Tibial nerve (tissue), 4 donors: Measurements from ENCODE around the gene CLEC17A. TPM values are rescaled to one million over a fixed set of nuclear protein-coding genes. Genes with fewer than 3 reads are reported as not detected.

Source experiments
- DNase-seq, 2 donors: peaks; one replicate each; pipeline ENCODE4 v3.0.0-alpha.2; 2019; ENCODE audit warnings: low spot score in 2 of 2
- H3K27ac ChIP-seq, 4 donors: fragments of 200-600 bp; sonication (generic) in 3 of 4; one replicate each; pipeline ENCODE4 v1.5.1; 2017 to 2019; ENCODE audit warnings: mild to moderate bottlenecking in 1 of 4
- H3K27me3 ChIP-seq, 2 donors: fragments of 200-600 bp; sonication (generic) in 1 of 2; one replicate each; pipeline versions ENCODE4 v1.5.1 to v1.6.0; 2017 to 2019
- H3K36me3 ChIP-seq, 3 donors: fragments of 200-600 bp; sonication (generic); one replicate each; pipeline ENCODE4 v1.5.1; 2018 to 2019
- H3K4me1 ChIP-seq, 4 donors: fragments of 200-600 bp; sonication (generic) in 3 of 4; one replicate each; pipeline ENCODE4 v1.5.1; 2017 to 2019
- H3K4me3 ChIP-seq, 4 donors: fragments of 200-600 bp; sonication (generic) in 3 of 4; one replicate each; pipeline ENCODE4 v1.5.1; 2017 to 2019; ENCODE audit warnings: mild to moderate bottlenecking in 1 of 4, moderate library complexity in 1 of 4
- H3K9me3 ChIP-seq, 4 donors: fragments of 200-600 bp; sonication (generic) in 3 of 4; one replicate each; pipeline ENCODE4 v1.5.1; 2017 to 2019
- CTCF ChIP-seq, 5 experiments: fragments of 200-600 bp in 3 of 5; fragments of 450-650 bp in 2 of 5; sonication (generic) in 3 of 5; IDR thresholded peaks; one replicate each; pipeline ENCODE4 v1.5.1; 2016 to 2019; ENCODE audit warnings: antibody characterized with exemption in 5 of 5, mild to moderate bottlenecking in 3 of 5, moderate library complexity in 2 of 5
- EP300 ChIP-seq, 2 donors: sonication (generic); formaldehyde crosslinking; IDR thresholded peaks; one replicate each; pipeline ENCODE4 v1.6.1; 2017; ENCODE audit warnings: antibody characterized with exemption in 2 of 2, mild to moderate bottlenecking in 1 of 2
- POLR2A ChIP-seq, 2 donors: fragments of 450-650 bp; IDR thresholded peaks; one replicate each; pipeline ENCODE4 v1.6.1; 2017; ENCODE audit warnings: antibody characterized with exemption in 2 of 2, mild to moderate bottlenecking in 2 of 2, moderate library complexity in 2 of 2
- WGBS, 2 donors: methylation state at CpG; one replicate each; pipeline ENCODE4 v1.1.5; 2018; 5-methylcytosine and 5-hydroxymethylcytosine counted together
- total RNA-seq, 4 donors: library from RNA; depleted of rRNA; stranded (reverse); fragments of >200 nt; gene quantifications; one replicate each; pipeline ENCODE4 v1.1.0, GENCODE V29; 2016

The CLEC17A gene
- total RNA-seq, 4 donors from 2014 or later = 0.60 TPM; not detected in 3

- Histone ChIP-seq H3K9me3 (no peaks in the 10 kb centered on the region), H3K36me3 (no peaks in the 10 kb centered on the region), H3K4me3 (no peak overlapping the region), H3K4me1 (peaks cover 0 to 24% (median 8%) of the 10 kb centered on the region in 4 donors), H3K27me3 (no peaks in the 10 kb centered on the region), H3K27ac (peak overlapping the region in 1 of 4 donors; percentile 44)
- no peak for DNase-seq
- TF ChIP-seq POLR2A (IDR thresholded peaks at IDR 0.05) = no peak
- TF ChIP-seq CTCF (IDR thresholded peaks at IDR 0.05) = no peak
- TF ChIP-seq EP300 (IDR thresholded peaks at IDR 0.05) = no peak
- 22 to 35% methylated on average over 7 of the region's 7 CpGs for WGBS, 2 donors
Measured at GRCh38 chr19:14542711-14543328, 40.1 kb upstream of the CLEC17A start.

GRCh38 chr19:14544047-14544446 lies 38.8 kb upstream of the CLEC17A start:
- TF ChIP-seq CTCF (IDR thresholded peaks at IDR 0.05) (no peak), EP300 (IDR thresholded peaks at IDR 0.05) (no peak), POLR2A (IDR thresholded peaks at IDR 0.05) (no peak)
- no peak for DNase-seq
- H3K27me3 ChIP-seq = no peaks in the 10 kb centered on the region
- peaks cover 0 to 24% (median 8%) of the 10 kb centered on the region in 4 donors for H3K4me1 ChIP-seq
- H3K27ac ChIP-seq = no peak overlapping the region
- no peak overlapping the region for H3K4me3 ChIP-seq
- no peaks in the 10 kb centered on the region for H3K9me3 ChIP-seq
- 65 to 74% methylated on average over 5 of the region's 5 CpGs for whole genome bisulfite sequencing, 2 donors
- H3K36me3 ChIP-seq = peaks cover 0 to 10% (median 0%) of the 10 kb centered on the region in 3 donors

- no peaks in the 10 kb centered on the region for H3K9me3 ChIP-seq
- H3K27me3 ChIP-seq = no peaks in the 10 kb centered on the region
- no peak overlapping the region for H3K4me3 ChIP-seq
- H3K27ac ChIP-seq = peak overlapping the region in 3 of 4 donors; percentile 17 to 39 (median 38)
- DNase-seq = no peak
- peaks cover 0 to 26% (median 8%) of the 10 kb centered on the region in 4 donors for H3K4me1 ChIP-seq
- TF ChIP-seq CTCF (IDR thresholded peaks at IDR 0.05) (no peak), EP300 (IDR thresholded peaks at IDR 0.05) (no peak), POLR2A (IDR thresholded peaks at IDR 0.05) (no peak)
- 47 to 48% methylated on average over 14 to 21 of the region's 21 CpGs for WGBS, 2 donors
- H3K36me3 ChIP-seq = peaks cover 0 to 21% (median 0%) of the 10 kb centered on the region in 3 donors
Measured at GRCh38 chr19:14544977-14545715, 37.7 kb upstream of the CLEC17A start.

GRCh38 chr19:14545716-14546082 lies 37.2 kb upstream of the CLEC17A start:
- no peak for DNase-seq
- 77 to 90% methylated on average over 7 to 9 of the region's 9 CpGs for WGBS, 2 donors
- Histone ChIP-seq H3K4me1 (peaks cover 0 to 31% (median 10%) of the 10 kb centered on the region in 4 donors), H3K9me3 (no peaks in the 10 kb centered on the region), H3K36me3 (peaks cover 0 to 22% (median 0%) of the 10 kb centered on the region in 3 donors), H3K4me3 (no peak overlapping the region), H3K27me3 (no peaks in the 10 kb centered on the region), H3K27ac (peak overlapping the region in 1 of 4 donors; percentile 38)
- TF ChIP-seq CTCF (IDR thresholded peaks at IDR 0.05) = no peak
- no peak for TF ChIP-seq POLR2A (IDR thresholded peaks at IDR 0.05)
- TF ChIP-seq EP300 (IDR thresholded peaks at IDR 0.05) = no peak

- H3K27ac ChIP-seq = no peak overlapping the region
Measured at GRCh38 chr19:14550201-14550754, 32.6 kb upstream of the CLEC17A start.

More at GRCh38 chr19:14550201-14550754, 32.6 kb upstream of the CLEC17A start:
- Histone ChIP-seq H3K27me3 (no peaks in the 10 kb centered on the region), H3K4me3 (no peak overlapping the region), H3K36me3 (peaks cover 0 to 33% (median 0%) of the 10 kb centered on the region in 3 donors), H3K4me1 (peaks cover 0 to 33% (median 7%) of the 10 kb centered on the region in 4 donors), H3K9me3 (no peaks in the 10 kb centered on the region)
- TF ChIP-seq EP300 (IDR thresholded peaks at IDR 0.05) (no peak), CTCF (IDR thresholded peaks at IDR 0.05) (no peak), POLR2A (IDR thresholded peaks at IDR 0.05) (no peak)
- WGBS, 2 donors = 59 to 71% methylated on average over 13 to 15 of the region's 15 CpGs
- DNase-seq = no peak
